NCI-H1417 (cell line): ENCODE results near the gene CIC.
"Not testable (repeated sequence)": the region's sequence is repeated elsewhere in the genome, so short reads cannot be mapped to it uniquely, and the experiment has no call there.

Experiments
- DNase-seq, 3 experiments: peaks; one replicate each; lab custom pipeline; 2025; lab: John Stamatoyannopoulos, UW

The CIC gene

GRCh38 chr19:42333975-42334696, 65.1 kb downstream of the CIC start:
- DNase-seq = no peak

DNA sequence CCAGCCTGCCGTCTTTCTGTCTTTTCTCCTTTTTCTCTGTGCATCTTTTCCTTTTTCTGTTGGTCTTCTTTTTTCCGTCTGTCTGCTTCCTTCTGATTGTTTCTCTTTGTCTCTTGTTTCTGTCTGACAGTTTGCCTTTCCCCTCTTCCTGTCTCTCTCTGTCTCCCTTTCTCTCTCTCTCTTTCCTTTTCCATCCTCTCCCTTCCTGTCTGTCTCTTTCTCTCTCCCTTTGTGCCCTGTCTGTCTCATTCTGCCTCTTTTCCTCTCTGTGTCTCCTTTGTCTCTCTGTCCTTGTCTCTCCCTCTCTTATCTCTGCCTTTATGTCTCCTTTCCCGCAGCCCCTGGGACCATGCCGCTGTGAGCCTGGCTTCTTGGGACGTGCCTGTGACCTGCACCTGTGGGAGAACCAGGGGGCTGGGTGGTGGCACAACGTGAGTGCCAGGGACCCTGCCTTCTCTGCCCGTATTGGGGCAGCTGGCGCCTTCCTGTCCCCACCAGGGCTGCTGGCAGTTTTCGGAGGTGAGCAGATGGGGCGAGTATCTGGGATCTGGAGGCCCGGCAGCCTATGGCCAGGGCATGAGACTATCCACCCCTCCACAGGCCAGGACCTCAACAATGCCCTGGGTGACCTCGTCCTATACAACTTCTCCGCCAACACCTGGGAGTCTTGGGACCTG, 65.8 kb downstream of the CIC start:
- no peak for DNase-seq

GRCh38 chr19:42335374-42335936, 66.4 kb downstream of the CIC start:
- no peak for DNase-seq

DNA sequence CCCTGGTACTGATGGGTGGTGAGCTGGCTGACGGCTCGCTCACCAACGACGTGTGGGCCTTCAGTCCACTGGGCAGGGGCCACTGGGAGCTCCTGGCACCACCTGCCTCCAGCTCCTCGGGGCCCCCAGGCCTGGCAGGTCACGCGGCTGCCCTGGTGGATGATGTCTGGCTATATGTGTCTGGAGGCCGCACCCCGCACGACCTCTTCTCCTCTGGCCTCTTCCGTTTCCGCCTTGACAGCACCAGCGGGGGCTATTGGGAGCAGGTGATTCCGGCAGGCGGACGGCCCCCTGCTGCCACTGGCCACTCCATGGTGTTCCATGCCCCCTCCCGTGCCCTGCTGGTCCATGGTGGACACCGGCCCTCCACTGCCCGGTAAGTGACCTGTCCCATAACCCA, 66.9 kb downstream of the CIC start:
- DNase-seq = no peak

- DNase-seq = not testable (repeated sequence)
Measured at GRCh38 chr19:42339126-42339860, 70.2 kb downstream of the CIC start.

GRCh38 chr19:42339922-42340321, 70.9 kb downstream of the CIC start:
- DNase-seq = not testable (repeated sequence)

DNA sequence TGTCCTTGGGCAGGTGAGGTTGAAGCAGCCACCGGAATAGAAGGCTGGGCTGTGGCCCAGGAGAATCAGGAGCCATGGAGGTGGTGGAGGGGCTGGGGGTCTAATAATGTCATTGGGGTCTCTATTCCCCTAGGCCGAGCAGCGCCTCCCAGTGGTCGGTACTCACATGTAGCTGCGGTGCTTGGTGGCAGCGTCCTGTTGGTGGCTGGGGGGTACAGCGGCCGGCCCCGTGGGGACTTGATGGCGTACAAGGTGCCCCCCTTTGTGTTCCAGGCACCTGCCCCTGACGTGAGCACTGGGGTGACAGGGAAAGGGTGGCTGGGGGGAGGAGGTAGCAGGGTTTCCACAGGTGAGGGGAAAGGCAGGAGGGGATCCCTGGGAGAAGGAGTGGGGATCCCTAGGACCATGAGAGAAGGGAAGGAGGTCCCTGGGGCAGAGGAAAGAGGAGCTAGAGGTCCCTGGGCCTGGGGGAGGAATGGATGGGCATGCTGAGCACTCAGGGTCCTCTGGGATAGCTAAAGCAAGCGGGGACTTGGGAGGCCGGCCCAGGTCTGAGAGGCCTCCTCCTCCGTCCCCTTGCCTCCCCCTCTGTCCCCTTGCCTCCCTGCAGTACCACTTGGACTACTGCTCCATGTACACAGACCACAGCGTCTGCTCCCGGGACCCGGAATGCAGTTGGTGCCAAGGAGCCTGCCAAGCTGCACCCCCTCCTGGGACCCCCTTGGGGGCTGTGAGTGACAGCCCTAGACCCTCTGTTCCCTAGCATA, 74.5 kb downstream of the CIC start:
- no peak for DNase-seq

GRCh38 chr19:42344336-42344893, 75.4 kb downstream of the CIC start:
- no peak for DNase-seq
